Skeletal muscle satellite cell (primary cell): ENCODE results near the gene TBXAS1.
"Not testable (repeated sequence)": the region's sequence is repeated elsewhere in the genome, so short reads cannot be mapped to it uniquely, and the experiment has no call there.

ENCODE experiments used
- H3K27me3 ChIP-seq: 2 replicates; pipeline ENCODE4 v1.7.0; 2013; ENCODE audit warnings: low read length; ENCODE audit not compliant: control insufficient read depth, insufficient read depth
- H3K36me3 ChIP-seq: 2 replicates; pipeline ENCODE4 v1.7.0; 2013; ENCODE audit warnings: mild to moderate bottlenecking, control low read depth, low read length; ENCODE audit not compliant: insufficient read depth
- H3K4me1 ChIP-seq: 2 replicates; pipeline ENCODE4 v1.7.0; 2013; ENCODE audit warnings: low read length; ENCODE audit not compliant: control insufficient read depth, insufficient read depth
- H3K4me2 ChIP-seq: 2 replicates; pipeline ENCODE4 v1.7.0; 2013; ENCODE audit warnings: mild to moderate bottlenecking, low read length
- H3K4me3 ChIP-seq: 2 replicates; pipeline ENCODE4 v1.7.0; 2013; ENCODE audit warnings: low read length
- H3K9ac ChIP-seq: 2 replicates; pipeline ENCODE4 v1.7.0; 2013; ENCODE audit warnings: mild to moderate bottlenecking, low read depth, low read length, moderate library complexity
- H3K9me3 ChIP-seq: replicated peaks from 2 replicates; pipeline ENCODE4 v1.7.0; 2013; ENCODE audit warnings: mild to moderate bottlenecking, control low read depth, low read length

TBXAS1 gene

GRCh38 chr7:139918480-139918879 lies 89.4 kb downstream of the TBXAS1 start:
- no peak overlapping the region for H3K4me3 ChIP-seq
- no peaks in the 10 kb centered on the region for H3K27me3 ChIP-seq
- no peaks in the 10 kb centered on the region for H3K36me3 ChIP-seq
- H3K4me2 ChIP-seq = no peak overlapping the region
- H3K9ac ChIP-seq = no peak overlapping the region
- H3K4me1 ChIP-seq = peaks cover 45% of the 10 kb centered on the region
- no peaks in the 10 kb centered on the region for H3K9me3 ChIP-seq

GRCh38 chr7:139923090-139923489 lies 94.0 kb downstream of the TBXAS1 start:
- Histone ChIP-seq H3K4me3 (no peak overlapping the region), H3K36me3 (no peaks in the 10 kb centered on the region), H3K4me1 (peaks cover 2% of the 10 kb centered on the region), H3K9ac (no peak overlapping the region), H3K27me3 (no peaks in the 10 kb centered on the region), H3K9me3 (no peaks in the 10 kb centered on the region), H3K4me2 (no peak overlapping the region)

GRCh38 chr7:139924461-139924860 lies 95.4 kb downstream of the TBXAS1 start:
- Histone ChIP-seq H3K4me2 (no peak overlapping the region), H3K9ac (no peak overlapping the region), H3K4me1 (peaks cover 5% of the 10 kb centered on the region), H3K9me3 (no peaks in the 10 kb centered on the region), H3K27me3 (no peaks in the 10 kb centered on the region), H3K36me3 (no peaks in the 10 kb centered on the region), H3K4me3 (no peak overlapping the region)

- H3K27me3 ChIP-seq, H3K36me3 ChIP-seq, H3K9me3 ChIP-seq, H3K4me3 ChIP-seq, H3K4me2 ChIP-seq, H3K4me1 ChIP-seq, H3K9ac ChIP-seq: not testable (repeated sequence)
Measured at GRCh38 chr7:139929221-139929620, 100.2 kb downstream of the TBXAS1 start.

- Histone ChIP-seq H3K4me2 (no peak overlapping the region), H3K4me3 (no peak overlapping the region), H3K36me3 (no peaks in the 10 kb centered on the region), H3K9me3 (no peaks in the 10 kb centered on the region), H3K27me3 (no peaks in the 10 kb centered on the region), H3K9ac (no peak overlapping the region), H3K4me1 (peaks cover 5% of the 10 kb centered on the region)
Measured at GRCh38 chr7:139930286-139930965, 101.4 kb downstream of the TBXAS1 start.

GRCh38 chr7:139931190-139931934 lies 102.3 kb downstream of the TBXAS1 start:
- H3K36me3 ChIP-seq = no peaks in the 10 kb centered on the region
- H3K4me1 ChIP-seq = peaks cover 5% of the 10 kb centered on the region
- H3K9me3 ChIP-seq = no peaks in the 10 kb centered on the region
- no peak overlapping the region for H3K4me3 ChIP-seq
- no peak overlapping the region for H3K9ac ChIP-seq
- no peaks in the 10 kb centered on the region for H3K27me3 ChIP-seq
- H3K4me2 ChIP-seq = no peak overlapping the region

GRCh38 chr7:139932531-139932930 lies 103.5 kb downstream of the TBXAS1 start:
- no peaks in the 10 kb centered on the region for H3K36me3 ChIP-seq
- H3K27me3 ChIP-seq = no peaks in the 10 kb centered on the region
- H3K4me1 ChIP-seq = peaks cover 12% of the 10 kb centered on the region
- H3K9me3 ChIP-seq = no peaks in the 10 kb centered on the region
- H3K4me2 ChIP-seq = no peak overlapping the region
- no peak overlapping the region for H3K4me3 ChIP-seq
- no peak overlapping the region for H3K9ac ChIP-seq

GRCh38 chr7:139936760-139937310 lies 107.8 kb downstream of the TBXAS1 start:
- no peak overlapping the region for H3K4me3 ChIP-seq
- H3K9me3 ChIP-seq = no peaks in the 10 kb centered on the region
- no peak overlapping the region for H3K9ac ChIP-seq
- H3K4me2 ChIP-seq = no peak overlapping the region
- no peaks in the 10 kb centered on the region for H3K36me3 ChIP-seq
- H3K27me3 ChIP-seq = no peaks in the 10 kb centered on the region
- peaks cover 8% of the 10 kb centered on the region for H3K4me1 ChIP-seq

GRCh38 chr7:139937715-139938114 lies 108.7 kb downstream of the TBXAS1 start:
- H3K4me2 ChIP-seq = no peak overlapping the region
- peaks cover 8% of the 10 kb centered on the region for H3K4me1 ChIP-seq
- no peaks in the 10 kb centered on the region for H3K9me3 ChIP-seq
- no peak overlapping the region for H3K4me3 ChIP-seq
- no peak overlapping the region for H3K9ac ChIP-seq
- H3K27me3 ChIP-seq = no peaks in the 10 kb centered on the region
- no peaks in the 10 kb centered on the region for H3K36me3 ChIP-seq

- no peaks in the 10 kb centered on the region for H3K9me3 ChIP-seq
- H3K4me1 ChIP-seq = peaks cover 8% of the 10 kb centered on the region
- no peak overlapping the region for H3K9ac ChIP-seq
- no peak overlapping the region for H3K4me2 ChIP-seq
- H3K27me3 ChIP-seq = peaks cover 6% of the 10 kb centered on the region
- no peaks in the 10 kb centered on the region for H3K36me3 ChIP-seq
- H3K4me3 ChIP-seq = no peak overlapping the region
Measured at GRCh38 chr7:139940866-139941265, 111.8 kb downstream of the TBXAS1 start.

GRCh38 chr7:139941421-139941820 lies 112.4 kb downstream of the TBXAS1 start:
- Histone ChIP-seq H3K4me2 (no peak overlapping the region), H3K9ac (no peak overlapping the region), H3K36me3 (no peaks in the 10 kb centered on the region), H3K4me3 (no peak overlapping the region), H3K4me1 (peaks cover 8% of the 10 kb centered on the region), H3K9me3 (no peaks in the 10 kb centered on the region), H3K27me3 (peaks cover 6% of the 10 kb centered on the region)
